DOHH2 (cell line): ENCODE data around the gene HHLA2.

Source experiments
- H3F3A ChIP-seq: fragments of 200-600 bp; sonication (generic), shearing (Covaris generic); 2 replicates; pipeline ENCODE4 v1.6.0; 2016; ENCODE audit warnings: antibody characterized with exemption, mild to moderate bottlenecking; ENCODE audit not compliant: control insufficient read depth, insufficient read depth
- H3K27ac ChIP-seq: fragments of 200-600 bp; sonication (generic); 2 replicates; pipeline ENCODE4 v1.5.1; 2014; ENCODE audit warnings: low read depth, mild to moderate bottlenecking, low read length, moderate library complexity
- H3K27me3 ChIP-seq: fragments of 200-600 bp; sonication (generic); 2 replicates; pipeline ENCODE4 v1.6.1; 2014; ENCODE audit warnings: mild to moderate bottlenecking, low read length, mixed read lengths; ENCODE audit not compliant: control insufficient read depth
- H3K36me3 ChIP-seq: fragments of 200-600 bp; sonication (generic); 2 replicates; pipeline ENCODE4 v1.6.1; 2014; ENCODE audit warnings: mild to moderate bottlenecking, low read length, moderate library complexity, mixed read lengths; ENCODE audit not compliant: control insufficient read depth
- H3K4me1 ChIP-seq: fragments of 200-600 bp; sonication (generic); 2 replicates; pipeline ENCODE4 v1.6.1; 2014; ENCODE audit warnings: mild to moderate bottlenecking, low read length, mixed read lengths; ENCODE audit not compliant: control insufficient read depth
- H3K4me2 ChIP-seq: fragments of 200-600 bp; sonication (generic); 2 replicates; pipeline ENCODE4 v1.6.0; 2014; ENCODE audit warnings: mild to moderate bottlenecking, low read length, moderate library complexity
- H3K4me3 ChIP-seq: fragments of 200-600 bp; sonication (generic); 2 replicates; pipeline ENCODE4 v1.5.1; 2014; ENCODE audit warnings: mild to moderate bottlenecking, low read length, mixed read lengths
- H3K79me2 ChIP-seq: fragments of 200-600 bp; sonication (generic); 2 replicates; pipeline ENCODE4 v1.6.1; 2014; ENCODE audit warnings: mild to moderate bottlenecking, low read length, mixed read lengths; ENCODE audit not compliant: control insufficient read depth
- H3K9me2 ChIP-seq: fragments of 200-600 bp; sonication (generic); replicated peaks from 2 replicates; pipeline ENCODE4 v1.6.1; 2014; ENCODE audit warnings: mild to moderate bottlenecking, low read length, mixed read lengths; ENCODE audit not compliant: control insufficient read depth
- H3K9me3 ChIP-seq: fragments of 200-600 bp; sonication (generic); 2 replicates; pipeline ENCODE4 v1.6.1; 2014; ENCODE audit warnings: antibody characterized with exemption, low read length, mixed read lengths; ENCODE audit not compliant: control insufficient read depth, insufficient read depth
- H4K20me1 ChIP-seq: fragments of 200-600 bp; sonication (generic); 2 replicates; pipeline ENCODE4 v1.6.0; 2014; ENCODE audit warnings: low read depth, mild to moderate bottlenecking, antibody characterized with exemption, low read length, moderate library complexity; ENCODE audit not compliant: control insufficient read depth, insufficient read depth
- EZH2phosphoT487 ChIP-seq: fragments of 200-600 bp; sonication (generic); IDR thresholded peaks from 2 replicates; pipeline ENCODE4 v1.6.1; 2017; ENCODE audit warnings: borderline replicate concordance, mild to moderate bottlenecking, antibody characterized with exemption, low read length, moderate library complexity, mixed read lengths
- TF ChIP-seq, protein P1 (sequence below): fragments of 200-600 bp; sonication (generic); IDR thresholded peaks from one replicate; pipeline ENCODE4 v1.5.1; 2014; ENCODE audit warnings: antibody characterized with exemption, mild to moderate bottlenecking, low read depth, low read length; ENCODE audit not compliant: poor library complexity, severe bottlenecking

Gene HHLA2

DNA sequence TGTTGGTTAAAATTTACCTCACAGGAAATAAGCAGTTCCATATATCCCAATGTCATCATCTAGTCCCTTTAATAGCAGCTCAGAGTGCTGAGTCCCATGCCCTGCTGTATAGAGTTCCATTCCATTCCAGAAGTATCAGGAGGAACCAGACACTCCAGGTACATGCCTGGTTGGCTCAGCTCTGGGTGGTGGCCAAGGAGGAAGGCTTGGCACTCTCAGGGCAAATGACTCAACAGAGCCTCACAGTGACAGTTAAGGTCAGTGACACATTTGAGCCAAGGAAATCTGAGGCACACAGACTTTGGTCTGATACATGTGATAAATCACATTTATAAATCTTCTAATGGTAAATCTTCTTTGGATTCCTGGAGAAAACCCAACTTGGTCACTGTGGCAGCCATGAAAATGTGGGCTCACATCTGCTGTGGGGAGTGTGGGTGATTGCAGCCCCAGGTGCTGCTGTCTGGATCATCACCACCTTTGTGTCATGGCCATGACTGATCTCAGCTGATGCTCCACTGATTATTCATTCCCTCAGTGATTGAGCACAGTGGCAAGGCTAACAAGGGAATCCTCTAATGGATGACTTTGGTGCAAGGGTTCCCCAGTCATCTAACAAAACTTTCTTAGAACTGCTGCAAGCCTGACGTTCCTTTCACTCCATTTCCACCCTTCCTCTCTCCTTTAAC lies 9.3 kb downstream of the HHLA2 start:
- no peak for TF ChIP-seq EZH2phosphoT487
- TF ChIP-seq, protein P1, sequence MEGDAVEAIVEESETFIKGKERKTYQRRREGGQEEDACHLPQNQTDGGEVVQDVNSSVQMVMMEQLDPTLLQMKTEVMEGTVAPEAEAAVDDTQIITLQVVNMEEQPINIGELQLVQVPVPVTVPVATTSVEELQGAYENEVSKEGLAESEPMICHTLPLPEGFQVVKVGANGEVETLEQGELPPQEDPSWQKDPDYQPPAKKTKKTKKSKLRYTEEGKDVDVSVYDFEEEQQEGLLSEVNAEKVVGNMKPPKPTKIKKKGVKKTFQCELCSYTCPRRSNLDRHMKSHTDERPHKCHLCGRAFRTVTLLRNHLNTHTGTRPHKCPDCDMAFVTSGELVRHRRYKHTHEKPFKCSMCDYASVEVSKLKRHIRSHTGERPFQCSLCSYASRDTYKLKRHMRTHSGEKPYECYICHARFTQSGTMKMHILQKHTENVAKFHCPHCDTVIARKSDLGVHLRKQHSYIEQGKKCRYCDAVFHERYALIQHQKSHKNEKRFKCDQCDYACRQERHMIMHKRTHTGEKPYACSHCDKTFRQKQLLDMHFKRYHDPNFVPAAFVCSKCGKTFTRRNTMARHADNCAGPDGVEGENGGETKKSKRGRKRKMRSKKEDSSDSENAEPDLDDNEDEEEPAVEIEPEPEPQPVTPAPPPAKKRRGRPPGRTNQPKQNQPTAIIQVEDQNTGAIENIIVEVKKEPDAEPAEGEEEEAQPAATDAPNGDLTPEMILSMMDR: no peak
- Histone ChIP-seq H3K36me3 (no peaks in the 10 kb centered on the region), H3K4me3 (no peak overlapping the region), H3K79me2 (no peaks in the 10 kb centered on the region), H3K27ac (no peak overlapping the region), H3F3A (no peaks in the 10 kb centered on the region), H3K27me3 (no peaks in the 10 kb centered on the region; the same call in 1 of the 2 replicates), H3K4me2 (no peak overlapping the region), H3K9me3 (peaks cover 6% of the 10 kb centered on the region), H3K4me1 (no peaks in the 10 kb centered on the region), H4K20me1 (no peaks in the 10 kb centered on the region), H3K9me2 (no peaks in the 10 kb centered on the region)

DNA sequence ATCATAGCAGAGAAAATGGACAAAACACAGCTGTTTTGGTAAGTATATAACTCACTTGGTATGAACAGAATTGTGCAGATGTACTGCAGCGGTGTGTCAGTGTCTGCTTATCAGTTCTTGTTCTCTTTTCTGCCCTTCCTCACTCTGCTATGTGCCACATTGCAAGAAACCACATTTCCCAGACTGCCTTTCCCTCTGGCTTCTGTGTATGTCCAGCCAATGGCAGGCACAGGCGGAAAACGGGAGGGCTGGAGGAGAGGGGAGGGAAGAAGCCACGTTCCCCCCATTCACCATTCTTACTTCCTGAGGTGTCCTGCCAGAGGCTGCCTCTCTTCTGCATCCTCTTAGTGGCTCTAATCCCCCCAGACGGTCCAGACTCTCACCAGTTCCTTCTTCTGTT lies 15.4 kb downstream of the HHLA2 start:
- Histone ChIP-seq H3F3A (no peaks in the 10 kb centered on the region), H3K9me2 (no peaks in the 10 kb centered on the region), H3K4me2 (no peak overlapping the region), H3K36me3 (no peaks in the 10 kb centered on the region), H3K4me1 (no peaks in the 10 kb centered on the region), H3K27ac (no peak overlapping the region), H3K27me3 (no peaks in the 10 kb centered on the region), H3K79me2 (no peaks in the 10 kb centered on the region), H3K9me3 (peaks cover 6% of the 10 kb centered on the region), H3K4me3 (no peak overlapping the region), H4K20me1 (no peaks in the 10 kb centered on the region)
- TF ChIP-seq EZH2phosphoT487: no peak
- TF ChIP-seq, protein P1: no peak

DNA sequence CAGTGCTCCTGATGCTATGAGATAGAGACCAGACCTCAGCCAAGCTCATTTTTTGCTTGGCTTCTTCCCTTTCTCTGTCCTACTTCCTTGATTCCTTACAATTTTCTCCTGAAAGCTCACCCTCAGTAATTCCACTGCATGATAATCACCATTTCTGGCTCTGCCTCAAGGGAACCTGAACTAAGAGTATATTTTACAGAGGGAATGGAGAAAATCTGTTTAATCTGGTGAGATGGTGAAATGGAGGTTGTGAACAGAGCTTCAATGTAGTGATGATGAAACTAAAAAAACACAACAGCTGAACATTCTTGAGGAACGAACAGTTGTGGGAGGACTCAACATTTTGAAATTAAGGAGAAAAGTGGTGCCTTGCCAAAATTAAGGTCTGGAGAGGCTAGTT lies 16.3 kb downstream of the HHLA2 start:
- Histone ChIP-seq H3F3A (no peaks in the 10 kb centered on the region), H3K4me3 (no peak overlapping the region), H4K20me1 (no peaks in the 10 kb centered on the region), H3K27ac (no peak overlapping the region), H3K36me3 (no peaks in the 10 kb centered on the region), H3K9me2 (no peaks in the 10 kb centered on the region), H3K9me3 (peaks cover 6% of the 10 kb centered on the region), H3K4me1 (no peaks in the 10 kb centered on the region), H3K79me2 (no peaks in the 10 kb centered on the region), H3K27me3 (no peaks in the 10 kb centered on the region), H3K4me2 (no peak overlapping the region)
- TF ChIP-seq, protein P1: no peak
- no peak for TF ChIP-seq EZH2phosphoT487
